EL (cell line): ENCODE results near the gene NCKAP5L.
"Not testable (repeated sequence)": the region's sequence is repeated elsewhere in the genome, so short reads cannot be mapped to it uniquely, and the experiment has no call there.

ENCODE experiments used
- DNase-seq: peaks from one replicate; pipeline ENCODE4 v3.0.0-alpha.2; 2016

The NCKAP5L gene

GRCh38 chr12:49796606-49797448 lies 31.4 kb downstream of the NCKAP5L start:
- no peak for DNase-seq

- no peak for DNase-seq
Measured at GRCh38 chr12:49796155-49796554, 32.1 kb downstream of the NCKAP5L start.

GRCh38 chr12:49795654-49796105 lies 32.5 kb downstream of the NCKAP5L start:
- no peak for DNase-seq

- no peak for DNase-seq
Measured at GRCh38 chr12:49794811-49795653, 33.2 kb downstream of the NCKAP5L start.

- DNase-seq, result no peak
Measured at GRCh38 chr12:49794021-49794420, 34.2 kb downstream of the NCKAP5L start.

- DNase-seq, result no peak
Measured at GRCh38 chr12:49793620-49794019, 34.6 kb downstream of the NCKAP5L start.

- no peak for DNase-seq
Measured at GRCh38 chr12:49792976-49793580, 35.1 kb downstream of the NCKAP5L start.

GRCh38 chr12:49792181-49792970 lies 35.8 kb downstream of the NCKAP5L start:
- no peak for DNase-seq

GRCh38 chr12:49791700-49792099 lies 36.5 kb downstream of the NCKAP5L start:
- no peak for DNase-seq

GRCh38 chr12:49790741-49791555 lies 37.3 kb downstream of the NCKAP5L start:
- no peak for DNase-seq

- no peak for DNase-seq
Measured at GRCh38 chr12:49789992-49790391, 38.2 kb downstream of the NCKAP5L start.

GRCh38 chr12:49787672-49788071 lies 40.5 kb downstream of the NCKAP5L start:
- DNase-seq, result no peak

- DNase-seq, result peak; percentile 33
Measured at GRCh38 chr12:49784756-49785409, 43.3 kb downstream of the NCKAP5L start.

- DNase-seq, result peak; percentile 70
Measured at GRCh38 chr12:49783917-49784676, 44.1 kb downstream of the NCKAP5L start.

- DNase-seq, result not testable (repeated sequence)
Measured at GRCh38 chr12:49780914-49781313, 47.3 kb downstream of the NCKAP5L start.

GRCh38 chr12:49779581-49779980 lies 48.6 kb downstream of the NCKAP5L start:
- DNase-seq, result no peak

- DNase-seq, result peak; percentile 42
Measured at GRCh38 chr12:49777800-49778748, 50.1 kb downstream of the NCKAP5L start.

- no peak for DNase-seq
Measured at GRCh38 chr12:49777341-49777740, 50.9 kb downstream of the NCKAP5L start.

GRCh38 chr12:49776858-49777257 lies 51.4 kb downstream of the NCKAP5L start:
- DNase-seq, result no peak
